ENCODE data around the gene KCNK2.

Gene KCNK2

GRCh38 chr1:215260711-215261110 is 178.2 kb downstream of the KCNK2 start:
- no peak for DNase-seq (ENCODE audit: low read depth)

- no peak for DNase-seq (ENCODE audit: low read depth)
Observed at GRCh38 chr1:215262106-215262505, 179.6 kb downstream of the KCNK2 start.

GRCh38 chr1:215263636-215264035 is 181.1 kb downstream of the KCNK2 start:
- DNase-seq (ENCODE audit: low read depth) = no peak

- DNase-seq (ENCODE audit: low read depth) = no peak
Observed at GRCh38 chr1:215264649-215265048, 182.1 kb downstream of the KCNK2 start.

- no peak for DNase-seq (ENCODE audit: low read depth)
Observed at GRCh38 chr1:215267495-215267894, 185.0 kb downstream of the KCNK2 start.

- DNase-seq (ENCODE audit: low read depth) = no peak
Observed at GRCh38 chr1:215269955-215270354, 187.4 kb downstream of the KCNK2 start.

GRCh38 chr1:215273838-215274516 is 191.4 kb downstream of the KCNK2 start:
- DNase-seq (ENCODE audit: low read depth) = peak; percentile 86

- no peak for DNase-seq (ENCODE audit: low read depth)
Observed at GRCh38 chr1:215276582-215276981, 194.0 kb downstream of the KCNK2 start.

- no peak for DNase-seq (ENCODE audit: low read depth)
Observed at GRCh38 chr1:215277532-215277931, 195.0 kb downstream of the KCNK2 start.

- no peak for DNase-seq (ENCODE audit: low read depth)
Observed at GRCh38 chr1:215279682-215280081, 197.1 kb downstream of the KCNK2 start.

- DNase-seq (ENCODE audit: low read depth) = no peak
Observed at GRCh38 chr1:215282557-215282956, 200.0 kb downstream of the KCNK2 start.

- DNase-seq (ENCODE audit: low read depth) = no peak
Observed at GRCh38 chr1:215285013-215285800, 202.7 kb downstream of the KCNK2 start.

Data from HS-5 (cell line).